ENCODE results near the gene TAB3.
A peak's percentile ranks its signal among the peaks of the same experiment; 100 is the strongest.

The TAB3 gene

DNA sequence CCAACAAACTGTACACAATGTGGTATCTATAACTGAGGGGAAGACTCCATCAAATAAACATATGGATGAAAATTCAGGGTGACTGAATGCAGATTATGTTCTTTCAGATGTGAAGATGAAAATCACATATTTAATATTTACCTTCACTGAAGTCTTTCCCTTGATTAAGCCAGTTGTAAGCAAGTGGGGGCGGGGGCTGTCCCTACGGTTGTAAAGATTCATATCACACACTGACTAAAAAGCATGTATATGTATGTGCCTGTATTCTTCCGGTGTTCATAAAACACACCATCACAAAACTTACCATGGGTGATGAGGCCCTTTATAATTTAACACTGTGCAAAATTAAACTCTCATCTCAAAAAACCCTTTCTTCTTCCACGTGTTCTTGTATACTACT lies 1.3 kb downstream of the TAB3 start:
- DNase-seq (ENCODE audit: low spot score) = no peak
- Histone ChIP-seq H3K4me3 (peak overlapping the region; percentile 90), H3K27ac (no peak overlapping the region)
- no peak for TF ChIP-seq CTCF (IDR thresholded peaks at IDR 0.05)

DNA sequence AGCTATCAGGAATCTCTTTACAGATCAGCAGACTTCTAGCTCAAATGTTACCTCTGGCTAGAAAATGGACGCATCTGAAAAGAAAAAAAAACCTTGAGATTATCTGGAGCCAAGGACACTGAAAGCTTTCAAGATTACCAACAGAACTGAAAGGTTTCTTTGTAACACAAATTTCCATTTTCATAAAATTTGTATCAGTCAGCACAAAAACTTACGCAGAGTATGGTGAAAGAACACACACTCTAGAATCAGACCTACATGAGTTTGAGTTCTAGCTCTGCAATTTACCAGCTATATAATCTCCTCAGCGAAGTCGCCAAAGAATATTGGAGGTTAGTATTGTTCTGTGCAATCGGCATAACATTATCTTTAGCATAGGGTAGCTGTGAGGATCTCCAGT lies 1.8 kb downstream of the TAB3 start:
- Histone ChIP-seq H3K4me3 (no peak overlapping the region), H3K27ac (no peak overlapping the region)
- no peak for TF ChIP-seq CTCF (IDR thresholded peaks at IDR 0.05)
- no peak for DNase-seq (ENCODE audit: low spot score)

DNA sequence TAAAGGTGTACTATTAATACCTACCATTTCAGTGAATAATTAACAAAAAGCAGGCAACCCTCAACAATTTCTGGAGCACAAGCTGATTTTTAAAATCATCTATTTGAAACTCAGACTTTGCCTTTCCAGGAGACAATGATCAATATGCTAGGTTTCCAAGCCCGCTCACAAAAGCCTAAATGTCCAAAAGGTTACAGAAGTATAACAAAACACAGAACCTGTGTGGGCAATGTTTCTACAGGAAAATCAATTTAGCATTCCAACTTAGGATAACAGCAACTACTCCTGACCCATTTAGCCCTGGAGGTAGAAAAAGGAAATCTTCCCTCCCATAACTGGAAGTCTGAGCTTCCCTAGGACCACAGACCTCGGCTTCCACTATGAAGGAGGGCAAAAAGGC lies 3.9 kb downstream of the TAB3 start:
- DNase-seq (ENCODE audit: low spot score) = no peak

GRCh38 chrX:30883138-30883537 lies 5.9 kb downstream of the TAB3 start:
- Histone ChIP-seq H3K27ac (no peak overlapping the region), H3K4me3 (no peak overlapping the region)
- DNase-seq (ENCODE audit: low spot score) = no peak
- TF ChIP-seq CTCF (IDR thresholded peaks at IDR 0.05) = no peak

More for the DNA sequence above, 3.9 kb downstream of the TAB3 start:
- no peak overlapping the region for H3K27ac ChIP-seq
- H3K4me3 ChIP-seq = no peak overlapping the region
- no peak for TF ChIP-seq CTCF (IDR thresholded peaks at IDR 0.05)

DNA sequence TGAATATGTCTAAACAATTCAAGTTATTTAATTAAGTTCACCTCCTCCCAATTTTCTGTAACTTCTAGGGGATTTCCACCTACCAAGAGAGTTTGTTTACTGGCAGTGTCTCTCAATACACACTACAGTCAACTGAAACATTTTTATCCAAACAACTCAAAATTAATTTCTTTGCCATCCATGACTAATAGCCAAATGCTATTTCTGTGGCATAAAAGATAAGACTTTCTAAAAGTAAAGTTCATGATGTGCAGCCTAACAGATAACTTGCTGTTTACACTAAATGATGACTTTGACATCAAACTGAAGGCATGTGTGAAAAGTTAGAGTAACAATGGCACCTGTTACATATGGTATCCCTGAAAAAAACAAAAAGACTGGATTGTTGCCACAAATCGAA lies 7.3 kb downstream of the TAB3 start:
- H3K27ac ChIP-seq = no peak overlapping the region
- DNase-seq (ENCODE audit: low spot score) = no peak
- TF ChIP-seq CTCF (IDR thresholded peaks at IDR 0.05) = no peak
- no peak overlapping the region for H3K4me3 ChIP-seq

DNA sequence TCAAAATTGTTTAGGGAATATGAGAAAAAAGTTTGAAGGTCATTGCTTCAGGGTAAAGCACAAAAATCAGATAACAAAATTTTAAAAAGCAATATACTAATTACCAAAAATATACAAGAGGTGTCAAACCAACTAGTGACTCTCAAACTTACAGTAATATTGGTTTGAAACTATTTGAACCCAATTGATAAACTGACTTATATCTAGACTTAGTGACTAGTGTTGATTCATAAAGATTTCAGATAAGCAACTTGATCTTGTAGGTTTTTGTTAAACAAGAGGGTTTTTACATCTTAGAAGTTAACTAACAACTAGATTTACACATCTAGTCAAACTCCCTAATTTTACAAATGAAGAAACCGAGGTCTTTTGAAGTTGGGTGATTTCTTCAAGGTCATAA lies 7.7 kb downstream of the TAB3 start:
- DNase-seq (ENCODE audit: low spot score) = no peak
- H3K27ac ChIP-seq = no peak overlapping the region
- H3K4me3 ChIP-seq = no peak overlapping the region
- TF ChIP-seq CTCF (IDR thresholded peaks at IDR 0.05) = no peak

DNA sequence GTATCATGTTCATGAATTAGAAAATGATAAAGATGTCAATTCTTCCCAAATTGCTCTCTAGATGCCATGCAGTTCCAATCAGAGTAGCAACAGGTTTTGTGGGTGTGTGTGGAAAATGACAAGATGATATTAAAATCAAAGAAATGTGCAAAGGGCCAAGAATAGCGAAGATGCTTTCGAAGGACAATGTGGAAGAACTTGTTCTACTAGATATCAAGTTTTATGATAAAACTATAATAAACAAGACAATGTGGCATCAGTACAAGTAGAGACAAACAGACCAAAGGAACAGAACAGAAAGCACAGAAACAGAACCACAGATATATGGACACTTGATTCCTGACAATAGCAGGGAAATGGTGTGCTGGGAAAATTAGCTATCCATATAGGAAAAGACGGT lies 9.0 kb downstream of the TAB3 start:
- DNase-seq (ENCODE audit: low spot score) = no peak
- no peak overlapping the region for H3K27ac ChIP-seq
- no peak for TF ChIP-seq CTCF (IDR thresholded peaks at IDR 0.05)
- no peak overlapping the region for H3K4me3 ChIP-seq
